Stimulated activated CD8-positive, alpha-beta memory T cell treated with anti-CD3 and anti-CD28 coated beads, Interleukin-2, amount 100 ng/mL, for 1 hour (primary cell): ENCODE results near the gene SAC3D1.

Experiments used
- DNase-seq, 2 donors: peaks; one replicate each; pipeline ENCODE4 v3.0.0-alpha.2; 2020; ENCODE audit warnings: low read depth in 2 of 2

The SAC3D1 gene

GRCh38 chr11:65026810-65027209, 14.2 kb upstream of the SAC3D1 start:
- DNase-seq: no peak

- peak; percentile 73 to 82 for DNase-seq
Observed at GRCh38 chr11:65027213-65028067, 13.6 kb upstream of the SAC3D1 start, which contains the start of gene SNX15. TSS of gene SNX15 (plus strand) at chr11:65027439. CDS start at chr11:65027538, 99 bp downstream.

GRCh38 chr11:65032216-65032615, 8.8 kb upstream of the SAC3D1 start:
- DNase-seq: no peak

- no peak for DNase-seq
Observed at GRCh38 chr11:65034423-65034822, 6.6 kb upstream of the SAC3D1 start.

- DNase-seq: no peak
Observed at GRCh38 chr11:65035579-65035978, 5.4 kb upstream of the SAC3D1 start.

GRCh38 chr11:65036931-65037330, 4.1 kb upstream of the SAC3D1 start:
- DNase-seq: no peak

- no peak for DNase-seq
Observed at GRCh38 chr11:65040520-65040846, 527 bp upstream of the SAC3D1 start.

GRCh38 chr11:65042891-65043290, 1.9 kb downstream of the SAC3D1 start:
- DNase-seq: no peak

- DNase-seq: no peak
Observed at GRCh38 chr11:65043881-65044501, 3.0 kb downstream of the SAC3D1 start.

GRCh38 chr11:65045061-65045460, 4.1 kb downstream of the SAC3D1 start:
- DNase-seq: no peak

- DNase-seq: no peak
Observed at GRCh38 chr11:65045728-65046127, 4.7 kb downstream of the SAC3D1 start.

GRCh38 chr11:65047581-65048422, 6.8 kb downstream of the SAC3D1 start:
- DNase-seq: no peak

GRCh38 chr11:65051398-65051858, 10.4 kb downstream of the SAC3D1 start:
- DNase-seq: no peak

- DNase-seq: no peak
Observed at GRCh38 chr11:65053827-65054508, 13.0 kb downstream of the SAC3D1 start.

GRCh38 chr11:65055538-65055937, 14.5 kb downstream of the SAC3D1 start:
- no peak for DNase-seq

- DNase-seq: no peak
Observed at GRCh38 chr11:65056999-65057398, 16.0 kb downstream of the SAC3D1 start.

- no peak for DNase-seq
Observed at GRCh38 chr11:65057526-65057925, 16.5 kb downstream of the SAC3D1 start.

- DNase-seq: no peak
Observed at GRCh38 chr11:65058012-65058411, 17.0 kb downstream of the SAC3D1 start.

- DNase-seq: no peak
Observed at GRCh38 chr11:65058419-65059054, 17.5 kb downstream of the SAC3D1 start, which contains the start of gene NAALADL1. TSS of gene NAALADL1 (minus strand) at chr11:65058553. CDS start at chr11:65058521, 32 bp downstream.

GRCh38 chr11:65059523-65059922, 18.5 kb downstream of the SAC3D1 start:
- no peak for DNase-seq
